Esophagus squamous epithelium (tissue), 5 donors: Measurements from ENCODE around the gene FTCD. TPM values are rescaled to one million over a fixed set of nuclear protein-coding genes. Genes with fewer than 3 reads are reported as not detected.

ENCODE experiments used
- DNase-seq: peaks from one replicate; lab custom pipeline; 2025; lab: John Stamatoyannopoulos, UW
- H3K27ac ChIP-seq, 4 donors: fragments of 200-600 bp; sonication (generic); one replicate each; pipeline ENCODE4 v1.5.1; 2016 to 2019; ENCODE audit warnings: mild to moderate bottlenecking in 1 of 4
- H3K27me3 ChIP-seq, 4 donors: fragments of 200-600 bp; sonication (generic); 1 replicate in 3 of 4; 2 replicates in 1 of 4; pipeline versions ENCODE4 v1.5.1 to v1.6.0; 2017 to 2021; ENCODE audit warnings: antibody characterized with exemption in 1 of 4
- H3K36me3 ChIP-seq, 3 donors: fragments of 200-600 bp; sonication (generic); one replicate each; pipeline ENCODE4 v1.5.1; 2016 to 2019
- H3K4me1 ChIP-seq, 3 donors: fragments of 200-600 bp; sonication (generic); one replicate each; pipeline ENCODE4 v1.5.1; 2017 to 2019
- H3K4me3 ChIP-seq, 4 donors: fragments of 200-600 bp; sonication (generic); 1 replicate in 3 of 4; 2 replicates in 1 of 4; pipeline ENCODE4 v1.5.1; 2016 to 2019; ENCODE audit warnings: mild to moderate bottlenecking in 2 of 4, moderate library complexity in 1 of 4
- H3K9me3 ChIP-seq, 3 donors: fragments of 200-600 bp; sonication (generic); one replicate each; pipeline ENCODE4 v1.5.1; 2016 to 2019
- POLR2A ChIP-seq, 4 donors: fragments of 450-650 bp; IDR thresholded peaks; one replicate each; pipeline ENCODE4 v1.6.1; 2017; ENCODE audit warnings: antibody characterized with exemption in 4 of 4, mild to moderate bottlenecking in 4 of 4, moderate library complexity in 3 of 4
- WGBS, 2 donors: methylation state at CpG; one replicate each; pipeline ENCODE4 v1.1.5; 2018; 5-methylcytosine and 5-hydroxymethylcytosine counted together
- intact Hi-C: fragments of 100-400 bp; cut with DNase I; formaldehyde crosslinking; loops from one replicate; pipeline ENCODE4 v1.15.0; 2022
- total RNA-seq, 4 donors: library from RNA; depleted of rRNA; stranded (reverse); fragments of >200 nt; gene quantifications; one replicate each; pipeline ENCODE4 v1.1.0, GENCODE V29; 2016
- TF ChIP-seq, protein P1 (sequence below), 6 experiments: fragments of 450-650 bp in 4 of 6; fragments of 200-600 bp in 2 of 6; sonication (generic) in 2 of 6; IDR thresholded peaks; one replicate each; pipeline ENCODE4 v1.5.1; 2016 to 2019; ENCODE audit warnings: antibody characterized with exemption in 6 of 6, mild to moderate bottlenecking in 4 of 6, moderate library complexity in 4 of 6
- donor health status: DM: yes; HTN: yes; CAD: no.

The FTCD gene
- total RNA-seq, 4 donors from 2014 or later, result not detected

DNA sequence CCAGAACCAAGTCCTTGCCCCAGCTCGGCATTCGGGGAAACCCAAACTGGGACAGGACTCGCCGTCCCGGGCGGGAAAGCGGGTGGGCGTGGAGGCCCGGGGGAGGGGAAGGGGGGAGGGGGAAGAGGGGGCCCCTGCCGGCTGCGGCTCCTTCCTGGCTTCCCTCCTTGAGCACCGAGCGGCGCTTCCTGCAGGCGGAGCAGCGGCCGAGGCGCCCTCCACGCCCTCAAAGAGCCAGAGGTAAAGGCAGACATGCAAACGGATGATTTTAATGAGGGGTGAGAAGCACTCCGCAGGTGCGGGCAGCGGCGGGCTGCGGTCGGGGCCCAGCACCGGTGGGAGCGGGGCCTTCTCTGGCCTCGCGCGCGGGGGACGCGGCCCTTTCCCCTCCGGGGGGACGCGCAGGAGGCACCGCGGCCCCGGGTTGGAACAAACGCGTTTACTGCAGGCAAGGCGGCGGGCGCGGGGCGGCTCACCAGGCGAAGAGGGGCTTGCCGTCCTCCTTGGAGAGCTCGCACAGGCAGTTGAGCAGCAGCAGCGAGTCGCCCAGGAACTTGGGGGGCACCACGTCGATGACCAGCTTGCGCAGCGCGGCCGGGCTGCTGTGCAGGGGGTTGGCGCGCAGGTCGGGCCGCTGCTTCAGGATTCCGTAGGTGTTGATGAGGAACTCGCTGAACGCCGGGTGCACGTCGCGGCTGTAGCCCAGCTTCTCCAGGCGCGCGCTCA is 5.7 kb upstream of the FTCD start:
- Histone ChIP-seq H3K4me1 (peaks cover 0 to 14% (median 0%) of the 10 kb centered on the region in 3 donors), H3K4me3 (peak overlapping the region in 2 of 4 donors; percentile 21 to 25), H3K27ac (no peak overlapping the region), H3K27me3 (peaks cover 0 to 44% (median 0%) of the 10 kb centered on the region in 4 donors), H3K9me3 (no peaks in the 10 kb centered on the region), H3K36me3 (no peaks in the 10 kb centered on the region)
- TF ChIP-seq POLR2A (IDR thresholded peaks at IDR 0.05), result no peak
- TF ChIP-seq, protein P1, sequence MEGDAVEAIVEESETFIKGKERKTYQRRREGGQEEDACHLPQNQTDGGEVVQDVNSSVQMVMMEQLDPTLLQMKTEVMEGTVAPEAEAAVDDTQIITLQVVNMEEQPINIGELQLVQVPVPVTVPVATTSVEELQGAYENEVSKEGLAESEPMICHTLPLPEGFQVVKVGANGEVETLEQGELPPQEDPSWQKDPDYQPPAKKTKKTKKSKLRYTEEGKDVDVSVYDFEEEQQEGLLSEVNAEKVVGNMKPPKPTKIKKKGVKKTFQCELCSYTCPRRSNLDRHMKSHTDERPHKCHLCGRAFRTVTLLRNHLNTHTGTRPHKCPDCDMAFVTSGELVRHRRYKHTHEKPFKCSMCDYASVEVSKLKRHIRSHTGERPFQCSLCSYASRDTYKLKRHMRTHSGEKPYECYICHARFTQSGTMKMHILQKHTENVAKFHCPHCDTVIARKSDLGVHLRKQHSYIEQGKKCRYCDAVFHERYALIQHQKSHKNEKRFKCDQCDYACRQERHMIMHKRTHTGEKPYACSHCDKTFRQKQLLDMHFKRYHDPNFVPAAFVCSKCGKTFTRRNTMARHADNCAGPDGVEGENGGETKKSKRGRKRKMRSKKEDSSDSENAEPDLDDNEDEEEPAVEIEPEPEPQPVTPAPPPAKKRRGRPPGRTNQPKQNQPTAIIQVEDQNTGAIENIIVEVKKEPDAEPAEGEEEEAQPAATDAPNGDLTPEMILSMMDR (IDR thresholded peaks at IDR 0.05), result no peak
- no peak for DNase-seq
- intact Hi-C loops, result no loop called here
- WGBS, 2 donors, result 80 to 100% methylated on average over 2 to 4 of the region's 72 CpGs

GRCh38 chr21:46160657-46160906 is 5.2 kb upstream of the FTCD start:
- H3K27me3 ChIP-seq, result peaks cover 0 to 39% (median 0%) of the 10 kb centered on the region in 4 donors
- H3K4me3 ChIP-seq, result no peak overlapping the region
- H3K4me1 ChIP-seq, result peaks cover 0 to 14% (median 0%) of the 10 kb centered on the region in 3 donors
- no peaks in the 10 kb centered on the region for H3K9me3 ChIP-seq
- intact Hi-C loops, result no loop called here
- TF ChIP-seq POLR2A (IDR thresholded peaks at IDR 0.05), result no peak
- TF ChIP-seq, protein P1 (IDR thresholded peaks at IDR 0.05), result no peak
- no peak overlapping the region for H3K27ac ChIP-seq
- no peak for DNase-seq
- 100% methylated on average over 2 of the region's 22 CpGs; no CpG with 5 or more reads in 1 of the 2 donors for WGBS, 2 donors
- H3K36me3 ChIP-seq, result no peaks in the 10 kb centered on the region

DNA sequence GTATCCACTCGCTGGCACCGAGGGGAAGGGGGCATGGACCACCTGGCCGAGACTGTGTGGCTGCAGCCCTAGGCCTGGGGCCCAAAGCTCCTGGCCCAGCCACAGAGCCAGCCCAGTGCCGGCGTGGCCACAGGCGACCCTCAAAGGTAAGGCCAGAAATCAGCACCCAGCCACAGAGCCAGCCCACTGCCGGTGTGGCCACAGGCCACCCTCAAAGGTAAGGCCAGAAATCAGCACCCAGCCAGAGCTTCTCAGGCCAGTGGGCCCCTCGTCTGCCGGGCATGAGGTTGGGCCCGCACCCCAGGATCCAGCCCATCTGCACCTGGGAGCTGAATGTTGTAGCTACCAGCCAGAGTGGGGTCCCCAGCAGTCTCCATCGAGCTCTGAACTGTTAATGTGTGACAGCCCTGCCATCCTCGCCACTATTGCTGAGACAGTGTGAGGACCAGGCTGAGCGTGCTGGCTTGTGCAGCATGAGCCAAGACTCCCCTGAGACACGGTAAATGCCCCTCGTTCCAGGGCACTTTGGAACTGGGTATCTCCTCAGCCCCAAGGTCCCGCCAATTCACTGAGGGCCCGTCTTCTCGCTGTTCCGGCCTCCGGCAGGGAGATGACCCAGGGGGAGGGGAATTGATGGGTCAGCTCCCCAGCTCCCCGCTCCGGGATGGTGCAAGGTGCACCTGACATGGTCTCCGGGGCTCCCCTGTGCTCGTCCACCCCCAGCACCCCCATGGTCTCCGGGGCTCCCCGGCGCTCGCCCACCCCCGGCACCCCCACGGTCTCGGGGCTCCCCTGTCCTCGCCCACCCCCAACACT is 4.7 kb upstream of the FTCD start:
- Histone ChIP-seq H3K9me3 (no peaks in the 10 kb centered on the region), H3K36me3 (no peaks in the 10 kb centered on the region), H3K4me1 (peaks cover 0 to 14% (median 0%) of the 10 kb centered on the region in 3 donors), H3K27me3 (peaks cover 0 to 38% (median 0%) of the 10 kb centered on the region in 4 donors), H3K27ac (no peak overlapping the region), H3K4me3 (no peak overlapping the region)
- intact Hi-C loops, result no loop called here
- WGBS, 2 donors, result 89 to 100% methylated on average over 1 to 7 of the region's 32 CpGs
- DNase-seq, result no peak
- TF ChIP-seq POLR2A (IDR thresholded peaks at IDR 0.05), result no peak
- TF ChIP-seq, protein P1 (IDR thresholded peaks at IDR 0.05), result no peak

GRCh38 chr21:46159390-46159789 is 4.0 kb upstream of the FTCD start:
- H3K36me3 ChIP-seq, result no peaks in the 10 kb centered on the region
- no peaks in the 10 kb centered on the region for H3K9me3 ChIP-seq
- no peak overlapping the region for H3K27ac ChIP-seq
- no peak for DNase-seq
- intact Hi-C loops, result no loop called here
- no peak overlapping the region for H3K4me3 ChIP-seq
- 88 to 92% methylated on average over 11 to 12 of the region's 12 CpGs for WGBS, 2 donors
- peaks cover 0 to 34% (median 0%) of the 10 kb centered on the region in 4 donors for H3K27me3 ChIP-seq
- peaks cover 0 to 14% (median 0%) of the 10 kb centered on the region in 3 donors for H3K4me1 ChIP-seq
- TF ChIP-seq, protein P1 (IDR thresholded peaks at IDR 0.05), result no peak
- no peak for TF ChIP-seq POLR2A (IDR thresholded peaks at IDR 0.05)
